H1 (cell line): ENCODE data around the gene LEMD2. TPM values are rescaled to one million over a fixed set of nuclear protein-coding genes. Genes with fewer than 3 reads are reported as not detected.

Experiments used
- CTCF ChIA-PET: fragments of 300-600 bp; sonication (Branson Sonifier 250); formaldehyde crosslinking; loops from one replicate; lab custom pipeline; 2021; ENCODE audit not compliant: partially characterized antibody; lab: Charles Lee
- POLR2A ChIA-PET: fragments of 300-600 bp; sonication (Branson Sonifier 250); formaldehyde crosslinking; loops from one replicate; lab custom pipeline; 2021; ENCODE audit warnings: inconsistent platforms; ENCODE audit not compliant: partially characterized antibody; lab: Charles Lee
- DNase-seq, 2 experiments: peaks; one replicate each; pipeline versions ENCODE4 v3.0.0 to v3.0.0-alpha.2; 2010 to 2022; ENCODE audit warnings: low spot score in 2 of 2, low read depth in 1 of 2, mixed read lengths in 1 of 2
- FAIRE-seq: peaks from 2 replicates; lab custom pipeline; 2011; peaks lifted over from hg19 to GRCh38; lab: Jason Lieb, UNC
- H2AFZ ChIP-seq: 2 replicates; pipeline ENCODE4 v1.8.1; 2012; ENCODE audit warnings: low read length, inconsistent platforms
- H2AK5ac ChIP-seq: 2 replicates; pipeline ENCODE4 v1.6.1; 2013; ENCODE audit warnings: low read depth, low read length
- H2BK120ac ChIP-seq: replicated peaks from 2 replicates; pipeline ENCODE3; 2013; ENCODE audit warnings: low read depth, low read length, inconsistent platforms
- H2BK12ac ChIP-seq: 2 replicates; pipeline ENCODE4 v1.6.1; 2013; ENCODE audit warnings: low read depth, low read length
- H2BK15ac ChIP-seq: 2 replicates; pipeline ENCODE4 v1.6.1; 2013; ENCODE audit warnings: low read length
- H2BK20ac ChIP-seq: 2 replicates; pipeline ENCODE4 v1.6.1; 2013; ENCODE audit warnings: low read length
- H2BK5ac ChIP-seq: 2 replicates; pipeline ENCODE4 v1.6.1; 2013; ENCODE audit warnings: low read depth, low read length
- H3K14ac ChIP-seq: 2 replicates; pipeline ENCODE4 v1.6.1; 2013; ENCODE audit warnings: inconsistent platforms; ENCODE audit not compliant: insufficient read length
- H3K18ac ChIP-seq: 2 replicates; pipeline ENCODE4 v1.6.1; 2013; ENCODE audit warnings: low read length; ENCODE audit errors: extremely low read depth
- H3K23ac ChIP-seq: 2 replicates; pipeline ENCODE4 v1.6.1; 2013; ENCODE audit warnings: inconsistent platforms; ENCODE audit not compliant: insufficient read length
- H3K23me2 ChIP-seq: 2 replicates; pipeline ENCODE4 v1.6.1; 2013; ENCODE audit warnings: low read depth, low read length
- H3K27ac ChIP-seq: 2 replicates; pipeline ENCODE4 v1.6.1; 2011; ENCODE audit warnings: low read depth, low read length, inconsistent platforms
- H3K27me3 ChIP-seq, 4 experiments: replicated peaks in 1 of 4; 1 replicate in 1 of 4; 2 replicates in 3 of 4; pipeline versions ENCODE4 v1.6.1 to v1.8.1; 2011 to 2013; ENCODE audit warnings: low read length in 3 of 4, mild to moderate bottlenecking in 3 of 4, inconsistent platforms in 2 of 4, mixed read lengths in 2 of 4, moderate library complexity in 1 of 4; ENCODE audit not compliant: control insufficient read depth in 3 of 4, insufficient read depth in 3 of 4; ENCODE audit errors: extremely low read depth in 1 of 4
- H3K36me3 ChIP-seq, 4 experiments: 2 replicates each; pipeline versions ENCODE4 v1.6.1 to v1.8.1; 2011 to 2013; ENCODE audit warnings: mild to moderate bottlenecking in 4 of 4, low read length in 3 of 4, moderate library complexity in 2 of 4, control low read depth in 1 of 4, inconsistent platforms in 1 of 4; ENCODE audit not compliant: insufficient read depth in 4 of 4, control insufficient read depth in 2 of 4
- H3K4ac ChIP-seq: replicated peaks from 2 replicates; pipeline ENCODE3; 2013; ENCODE audit warnings: low read length, low read depth, mixed read lengths, inconsistent platforms; ENCODE audit not compliant: insufficient read length
- H3K4me1 ChIP-seq, 4 experiments: replicated peaks in 1 of 4; 1 replicate in 1 of 4; 2 replicates in 3 of 4; pipeline versions ENCODE4 v1.6.1 to v1.8.1; 2011 to 2013; ENCODE audit warnings: low read length in 3 of 4, inconsistent platforms in 2 of 4, mixed read lengths in 1 of 4; ENCODE audit not compliant: insufficient read depth in 4 of 4, control insufficient read depth in 3 of 4
- H3K4me2 ChIP-seq, 2 experiments: 2 replicates each; pipeline versions ENCODE4 v1.6.1 to v1.8.1; 2011 to 2013; ENCODE audit warnings: low read depth in 2 of 2, low read length in 2 of 2, control low read depth in 1 of 2, inconsistent platforms in 1 of 2, mild to moderate bottlenecking in 1 of 2; ENCODE audit not compliant: insufficient read depth in 1 of 2
- H3K4me3 ChIP-seq, 4 experiments: fragments of 200-600, 300-600 bp in 1 of 4; sonication (generic), shearing (Covaris generic), sonication (Bioruptor Twin) in 1 of 4; 2 replicates each; pipeline versions ENCODE4 v1.5.1 to v1.8.1; 2011 to 2016; ENCODE audit warnings: low read length in 4 of 4, low read depth in 3 of 4, control low read depth in 2 of 4, inconsistent platforms in 2 of 4, mild to moderate bottlenecking in 2 of 4, mixed read lengths in 1 of 4, moderate library complexity in 1 of 4; ENCODE audit not compliant: insufficient read depth in 2 of 4; ENCODE audit errors: extremely low read depth in 1 of 4
- H3K56ac ChIP-seq: replicated peaks from 2 replicates; pipeline ENCODE3; 2013; ENCODE audit warnings: low read depth, mild to moderate bottlenecking, mixed read lengths, low read length, inconsistent platforms; ENCODE audit not compliant: insufficient read length
- H3K79me1 ChIP-seq: 2 replicates; pipeline ENCODE4 v1.6.1; 2013; ENCODE audit warnings: low read depth, low read length, control low read depth
- H3K79me2 ChIP-seq, 2 experiments: 2 replicates each; pipeline versions ENCODE4 v1.6.1 to v1.8.1; 2012 to 2013; ENCODE audit warnings: low read length in 2 of 2, mild to moderate bottlenecking in 2 of 2, inconsistent platforms in 1 of 2; ENCODE audit not compliant: insufficient read depth in 2 of 2, control insufficient read depth in 1 of 2
- H3K9ac ChIP-seq, 4 experiments: replicated peaks in 1 of 4; 1 replicate in 1 of 4; 2 replicates in 3 of 4; pipeline versions ENCODE4 v1.6.1 to v1.8.1; 2011 to 2013; ENCODE audit warnings: low read depth in 3 of 4, low read length in 3 of 4, control low read depth in 2 of 4, mild to moderate bottlenecking in 2 of 4, moderate library complexity in 2 of 4, inconsistent platforms in 1 of 4; ENCODE audit errors: extremely low read depth in 1 of 4
- H3K9me3 ChIP-seq, 2 experiments: 2 replicates each; pipeline versions ENCODE4 v1.6.1 to v1.8.1; 2012 to 2013; ENCODE audit warnings: mild to moderate bottlenecking in 2 of 2, moderate library complexity in 2 of 2, control low read depth in 1 of 2, inconsistent platforms in 1 of 2, low read depth in 1 of 2, low read length in 1 of 2, mixed read lengths in 1 of 2; ENCODE audit not compliant: insufficient read depth in 2 of 2
- H4K20me1 ChIP-seq, 2 experiments: replicated peaks in 1 of 2; 2 replicates each; pipeline versions ENCODE3 to v1.8.1; 2011 to 2013; ENCODE audit warnings: inconsistent platforms in 2 of 2, low read length in 2 of 2, mild to moderate bottlenecking in 1 of 2; ENCODE audit not compliant: insufficient read depth in 2 of 2, control insufficient read depth in 1 of 2
- H4K5ac ChIP-seq: 2 replicates; pipeline ENCODE4 v1.6.1; 2013; ENCODE audit warnings: low read length, low read depth, mixed read lengths, inconsistent platforms; ENCODE audit not compliant: insufficient read length
- H4K8ac ChIP-seq: 2 replicates; pipeline ENCODE4 v1.8.0; 2013; ENCODE audit warnings: mild to moderate bottlenecking, moderate library complexity, low read length, inconsistent platforms; ENCODE audit not compliant: insufficient read depth; ENCODE audit errors: extremely low read depth
- H4K91ac ChIP-seq: replicated peaks from 2 replicates; pipeline ENCODE3; 2013; ENCODE audit warnings: low read length, mixed read lengths, inconsistent platforms; ENCODE audit not compliant: insufficient read length
- BACH1 ChIP-seq: IDR thresholded peaks from 2 replicates; pipeline ENCODE4 v1.6.1; 2012; ENCODE audit warnings: low read length, improper control_type of control experiment
- BCL11A ChIP-seq, 2 experiments: IDR thresholded peaks; one replicate each; pipeline ENCODE4 v1.6.1; 2011; ENCODE audit warnings: low read depth in 2 of 2, low read length in 2 of 2, mild to moderate bottlenecking in 2 of 2
- CHD1 ChIP-seq: IDR thresholded peaks from 2 replicates; pipeline ENCODE4 v1.6.1; 2012; ENCODE audit warnings: low read depth, low read length, improper control_type of control experiment
- E2F6 ChIP-seq: IDR thresholded peaks from 2 replicates; pipeline ENCODE4 v1.6.1; 2012; ENCODE audit warnings: inconsistent platforms
- EGR1 ChIP-seq: IDR thresholded peaks from 2 replicates; pipeline ENCODE4 v1.6.1; 2011; ENCODE audit warnings: low read depth, low read length, borderline replicate concordance
- EZH2 ChIP-seq: fragments of 200-600 bp; sonication (generic); IDR thresholded peaks from 2 replicates; pipeline ENCODE4 v1.7.1; 2012; ENCODE audit warnings: low read depth, mild to moderate bottlenecking, moderate library complexity, low read length, inconsistent platforms; ENCODE audit not compliant: severe bottlenecking
- GABPA ChIP-seq: IDR thresholded peaks from 2 replicates; pipeline ENCODE4 v1.6.1; 2011; ENCODE audit warnings: mild to moderate bottlenecking, low read length, moderate library complexity, borderline replicate concordance; ENCODE audit not compliant: insufficient read depth
- MAFK ChIP-seq: IDR thresholded peaks from 2 replicates; pipeline ENCODE4 v1.6.1; 2012; ENCODE audit warnings: low read depth, mild to moderate bottlenecking, improper control_type of control experiment, low read length
- PHF8 ChIP-seq: fragments of 200-600 bp; sonication (generic); conservative IDR thresholded peaks from 2 replicates; pipeline ENCODE4 v1.7.1; 2012; ENCODE audit warnings: low read depth, mild to moderate bottlenecking, inconsistent platforms, low read length, moderate library complexity
- POU5F1 ChIP-seq: IDR thresholded peaks from 2 replicates; pipeline ENCODE4 v1.6.1; 2011; ENCODE audit warnings: low read depth, mild to moderate bottlenecking, low read length, moderate library complexity
- SP4 ChIP-seq: IDR thresholded peaks from 2 replicates; pipeline ENCODE4 v1.6.1; 2012; ENCODE audit warnings: low read length, inconsistent platforms
- YY1 ChIP-seq: IDR thresholded peaks from 2 replicates; pipeline ENCODE4 v1.6.1; 2011; ENCODE audit warnings: low read depth, mild to moderate bottlenecking, low read length
- WGBS, 2 experiments: shearing (Covaris generic) in 1 of 2; methylation state at CpG; one replicate each; pipeline versions ENCODE4 v1.1.6 to v1.1.7; 2013 to 2015; ENCODE audit warnings: low lambda C conversion rate in 2 of 2, mixed read lengths in 2 of 2, inconsistent platforms in 1 of 2, low coverage in 1 of 2, missing lambda C conversion rate in 1 of 2; ENCODE audit not compliant: insufficient replicate concordance in 2 of 2, insufficient coverage in 1 of 2, insufficient read length in 1 of 2; ENCODE audit errors: extremely low coverage in 1 of 2, missing lambda C conversion rate in 1 of 2; 5-methylcytosine and 5-hydroxymethylcytosine counted together
- polyA plus RNA-seq, 7 experiments: library from polyadenylated mRNA; depleted of rRNA in 3 of 7; stranded (reverse) in 5 of 7; unstranded in 2 of 7; fragments of >200 nt in 5 of 7; fragments of 200-250 nt in 2 of 7; gene quantifications; 1 replicate in 5 of 7; 2 replicates in 1 of 7; 4 replicates in 1 of 7; pipeline versions ENCODE4 v1.2.1 to v1.2.3, GENCODE V29; 2011 to 2013; ENCODE audit warnings: missing spikeins in 2 of 7, mixed read lengths in 2 of 7
- total RNA-seq: library from RNA; stranded (reverse); fragmentation: NEBNext Ultra II Directional; extraction: Animal tissue kit (Norgen Biotek cat#: 25700); gene quantifications from 2 replicates; pipeline ENCODE4 v1.2.1, GENCODE V29; 2021
- TF ChIP-seq, protein P1 (sequence below): IDR thresholded peaks from 2 replicates; pipeline ENCODE4 v1.6.1; 2011; ENCODE audit warnings: low read length, improper control_type of control experiment

The LEMD2 gene
- total and polyA plus RNA-seq, 2 of the 8 experiments (the other 6 are each of a cell fraction or from before 2014, with no cell fraction given) = 32.7 to 57.3 TPM

DNA sequence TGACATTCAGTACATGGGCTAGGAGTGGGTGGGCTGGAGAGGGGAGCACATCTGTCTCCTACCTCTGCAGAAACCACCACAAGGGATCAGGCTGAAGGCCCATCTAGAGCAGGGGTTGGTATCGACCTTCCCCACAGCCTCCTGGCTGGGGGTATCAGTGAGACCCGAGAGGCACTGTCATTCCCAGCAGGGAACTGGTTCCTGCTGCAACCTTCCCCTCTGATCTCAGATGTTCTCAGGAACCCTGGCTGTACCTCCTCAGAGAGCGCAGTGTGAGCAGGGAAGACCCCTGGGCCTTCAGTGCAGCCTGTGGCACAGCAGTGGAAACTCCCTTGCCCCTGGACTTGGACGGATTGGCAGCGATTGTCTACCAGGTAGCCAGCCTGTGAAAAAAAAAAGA, 50.1 kb downstream of the LEMD2 start:
- Histone ChIP-seq H3K9me3 (no peaks in the 10 kb centered on the region), H3K23me2 (no peaks in the 10 kb centered on the region), H2BK20ac (no peak overlapping the region), H4K5ac (no peak overlapping the region), H3K79me2 (no peaks in the 10 kb centered on the region), H3K27ac (no peak overlapping the region), H3K4me1 (peaks cover 0 to 3% (median 0%) of the 10 kb centered on the region in 4 experiments; a peak in 1 of 7 replicates), H3K18ac (no peak overlapping the region), H2AK5ac (no peak overlapping the region), H3K4ac (no peak overlapping the region), H3K4me3 (no peak overlapping the region), H2BK5ac (no peak overlapping the region), H3K4me2 (no peak overlapping the region), H4K20me1 (no peaks in the 10 kb centered on the region), H4K8ac (no peak overlapping the region), H4K91ac (no peak overlapping the region), H3K9ac (no peak overlapping the region), H3K36me3 (no peaks in the 10 kb centered on the region), H3K14ac (no peak overlapping the region), H2AFZ (no peak overlapping the region), H3K23ac (no peak overlapping the region), H3K79me1 (no peaks in the 10 kb centered on the region), H3K56ac (no peak overlapping the region), H2BK15ac (peak overlapping the region; percentile 72; the same call in 1 of the 2 replicates), H2BK12ac (no peak overlapping the region; the same call in 1 of the 2 replicates), H2BK120ac (no peak overlapping the region), H3K27me3 (no peaks in the 10 kb centered on the region; a peak in 2 of 7 replicates)
- FAIRE-seq = no peak
- DNase-seq = no peak
- ChIA-PET CTCF (interaction anchor here (0.6 to 1.9 kb wide), 8 partner anchors 11 to 1525 kb away, joined by 3 to 9 read pairs (median 4); no protein-coding TSS in a partner anchor), POLR2A (interaction anchor here (0.9 kb wide), 1 partner anchor 10 kb away, joined by 3 read pairs; no protein-coding TSS in a partner anchor)
- 92% methylated on average over 5 of the region's 5 CpGs; no CpG with 5 or more reads in 1 of the 2 experiments for WGBS, 2 experiments
- TF ChIP-seq EGR1 = no peak
- TF ChIP-seq MAFK = no peak
- TF ChIP-seq POU5F1 = no peak
- no peak for TF ChIP-seq CHD1
- TF ChIP-seq, protein P1, sequence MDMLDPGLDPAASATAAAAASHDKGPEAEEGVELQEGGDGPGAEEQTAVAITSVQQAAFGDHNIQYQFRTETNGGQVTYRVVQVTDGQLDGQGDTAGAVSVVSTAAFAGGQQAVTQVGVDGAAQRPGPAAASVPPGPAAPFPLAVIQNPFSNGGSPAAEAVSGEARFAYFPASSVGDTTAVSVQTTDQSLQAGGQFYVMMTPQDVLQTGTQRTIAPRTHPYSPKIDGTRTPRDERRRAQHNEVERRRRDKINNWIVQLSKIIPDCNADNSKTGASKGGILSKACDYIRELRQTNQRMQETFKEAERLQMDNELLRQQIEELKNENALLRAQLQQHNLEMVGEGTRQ = no peak
- no peak for TF ChIP-seq BCL11A (IDR thresholded peaks at IDR 0.05; ENCODE audit: low read depth in 2 of 2, low read length in 2 of 2)
- TF ChIP-seq GABPA = no peak
- no peak for TF ChIP-seq YY1
- no peak for TF ChIP-seq PHF8
- no peak for TF ChIP-seq EZH2
- no peak for TF ChIP-seq E2F6
- TF ChIP-seq BACH1 = no peak
- no peak for TF ChIP-seq SP4
